IMR-90 (cell line): ENCODE measurements around the gene ELFN2.
"Not testable (repeated sequence)": the region's sequence is repeated elsewhere in the genome, so short reads cannot be mapped to it uniquely, and the experiment has no call there.

ENCODE experiments used
- CEBPB ChIP-seq: IDR thresholded peaks from 2 replicates; pipeline ENCODE4 v1.6.1; 2012; ENCODE audit warnings: low read depth, low read length, improper control_type of control experiment
- CHD1 ChIP-seq: IDR thresholded peaks from 2 replicates; pipeline ENCODE4 v1.6.1; 2012; ENCODE audit warnings: low read depth, low read length, improper control_type of control experiment
- FOS ChIP-seq: fragments of 150-350 bp; IDR thresholded peaks from 2 replicates; pipeline ENCODE4 v1.6.1; 2016; ENCODE audit warnings: low read depth, low read length
- MAFK ChIP-seq: IDR thresholded peaks from 2 replicates; pipeline ENCODE4 v1.6.1; 2012; ENCODE audit warnings: low read depth, low read length, improper control_type of control experiment
- MAZ ChIP-seq: IDR thresholded peaks from 2 replicates; pipeline ENCODE4 v1.6.1; 2012; ENCODE audit warnings: low read depth, mild to moderate bottlenecking, low read length, improper control_type of control experiment, moderate library complexity, borderline replicate concordance
- POLR2A ChIP-seq: IDR thresholded peaks from 2 replicates; pipeline ENCODE4 v1.6.1; 2012; ENCODE audit warnings: mild to moderate bottlenecking, low read depth, low read length
- RCOR1 ChIP-seq: IDR thresholded peaks from 2 replicates; pipeline ENCODE4 v1.6.1; 2012; ENCODE audit warnings: mild to moderate bottlenecking, low read length, improper control_type of control experiment; ENCODE audit not compliant: insufficient replicate concordance
- RFX5 ChIP-seq: IDR thresholded peaks from 2 replicates; pipeline ENCODE4 v1.8.0; 2012; ENCODE audit warnings: low read depth, mild to moderate bottlenecking, low read length, moderate library complexity
- TF ChIP-seq, protein P1 (sequence below): conservative IDR thresholded peaks from 2 replicates; pipeline ENCODE4 v1.5.1; 2012; ENCODE audit warnings: mild to moderate bottlenecking, low read depth, low read length, improper control_type of control experiment
- TF ChIP-seq, protein P2 (sequence below): fragments of 150-350 bp; IDR thresholded peaks from 2 replicates; pipeline ENCODE4 v1.6.1; 2017; ENCODE audit warnings: mild to moderate bottlenecking, antibody characterized with exemption, low read length, low read depth
- TF ChIP-seq, protein P3 (sequence below): fragments of 150-350 bp; IDR thresholded peaks from 2 replicates; pipeline ENCODE4 v1.6.1; 2016; ENCODE audit warnings: low read depth, mild to moderate bottlenecking, low read length, moderate library complexity, borderline replicate concordance

DNA sequence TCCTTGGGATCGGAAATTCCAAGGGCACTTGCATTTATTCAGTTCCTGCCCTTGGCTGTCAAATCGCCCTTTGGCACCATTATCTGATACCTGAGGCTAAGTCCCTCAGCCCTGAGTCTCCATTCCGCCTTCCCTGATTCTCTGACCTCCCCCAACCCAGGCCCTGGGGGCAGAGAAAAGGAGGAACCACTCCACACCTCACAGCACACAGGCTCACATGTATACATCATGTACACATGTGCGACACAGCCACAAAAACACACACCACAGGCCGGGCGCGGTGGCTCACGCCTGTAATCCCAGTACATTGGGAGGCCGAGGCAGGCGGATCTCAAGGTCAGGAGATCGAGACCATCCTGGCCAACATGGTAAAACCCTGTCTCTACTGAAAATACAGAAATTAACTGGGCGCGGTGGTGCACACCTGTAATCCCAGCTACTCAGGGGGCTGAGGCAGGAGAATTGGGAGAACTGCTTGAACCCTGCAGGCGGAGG, 41.0 kb upstream of the ELFN2 start:
- TF ChIP-seq POLR2A, CHD1, MAZ, CEBPB, RFX5, RCOR1, FOS, MAFK: not testable (repeated sequence)
- TF ChIP-seq, protein P1, sequence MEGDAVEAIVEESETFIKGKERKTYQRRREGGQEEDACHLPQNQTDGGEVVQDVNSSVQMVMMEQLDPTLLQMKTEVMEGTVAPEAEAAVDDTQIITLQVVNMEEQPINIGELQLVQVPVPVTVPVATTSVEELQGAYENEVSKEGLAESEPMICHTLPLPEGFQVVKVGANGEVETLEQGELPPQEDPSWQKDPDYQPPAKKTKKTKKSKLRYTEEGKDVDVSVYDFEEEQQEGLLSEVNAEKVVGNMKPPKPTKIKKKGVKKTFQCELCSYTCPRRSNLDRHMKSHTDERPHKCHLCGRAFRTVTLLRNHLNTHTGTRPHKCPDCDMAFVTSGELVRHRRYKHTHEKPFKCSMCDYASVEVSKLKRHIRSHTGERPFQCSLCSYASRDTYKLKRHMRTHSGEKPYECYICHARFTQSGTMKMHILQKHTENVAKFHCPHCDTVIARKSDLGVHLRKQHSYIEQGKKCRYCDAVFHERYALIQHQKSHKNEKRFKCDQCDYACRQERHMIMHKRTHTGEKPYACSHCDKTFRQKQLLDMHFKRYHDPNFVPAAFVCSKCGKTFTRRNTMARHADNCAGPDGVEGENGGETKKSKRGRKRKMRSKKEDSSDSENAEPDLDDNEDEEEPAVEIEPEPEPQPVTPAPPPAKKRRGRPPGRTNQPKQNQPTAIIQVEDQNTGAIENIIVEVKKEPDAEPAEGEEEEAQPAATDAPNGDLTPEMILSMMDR: not testable (repeated sequence)
- TF ChIP-seq, protein P2, sequence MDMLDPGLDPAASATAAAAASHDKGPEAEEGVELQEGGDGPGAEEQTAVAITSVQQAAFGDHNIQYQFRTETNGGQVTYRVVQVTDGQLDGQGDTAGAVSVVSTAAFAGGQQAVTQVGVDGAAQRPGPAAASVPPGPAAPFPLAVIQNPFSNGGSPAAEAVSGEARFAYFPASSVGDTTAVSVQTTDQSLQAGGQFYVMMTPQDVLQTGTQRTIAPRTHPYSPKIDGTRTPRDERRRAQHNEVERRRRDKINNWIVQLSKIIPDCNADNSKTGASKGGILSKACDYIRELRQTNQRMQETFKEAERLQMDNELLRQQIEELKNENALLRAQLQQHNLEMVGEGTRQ: not testable (repeated sequence)
- TF ChIP-seq, protein P3, sequence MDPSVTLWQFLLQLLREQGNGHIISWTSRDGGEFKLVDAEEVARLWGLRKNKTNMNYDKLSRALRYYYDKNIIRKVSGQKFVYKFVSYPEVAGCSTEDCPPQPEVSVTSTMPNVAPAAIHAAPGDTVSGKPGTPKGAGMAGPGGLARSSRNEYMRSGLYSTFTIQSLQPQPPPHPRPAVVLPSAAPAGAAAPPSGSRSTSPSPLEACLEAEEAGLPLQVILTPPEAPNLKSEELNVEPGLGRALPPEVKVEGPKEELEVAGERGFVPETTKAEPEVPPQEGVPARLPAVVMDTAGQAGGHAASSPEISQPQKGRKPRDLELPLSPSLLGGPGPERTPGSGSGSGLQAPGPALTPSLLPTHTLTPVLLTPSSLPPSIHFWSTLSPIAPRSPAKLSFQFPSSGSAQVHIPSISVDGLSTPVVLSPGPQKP: not testable (repeated sequence)
